ENCODE measurements around the gene PIGN. TPM values are rescaled to one million over a fixed set of nuclear protein-coding genes. Genes with fewer than 3 reads are reported as not detected.

PIGN gene, protein sequence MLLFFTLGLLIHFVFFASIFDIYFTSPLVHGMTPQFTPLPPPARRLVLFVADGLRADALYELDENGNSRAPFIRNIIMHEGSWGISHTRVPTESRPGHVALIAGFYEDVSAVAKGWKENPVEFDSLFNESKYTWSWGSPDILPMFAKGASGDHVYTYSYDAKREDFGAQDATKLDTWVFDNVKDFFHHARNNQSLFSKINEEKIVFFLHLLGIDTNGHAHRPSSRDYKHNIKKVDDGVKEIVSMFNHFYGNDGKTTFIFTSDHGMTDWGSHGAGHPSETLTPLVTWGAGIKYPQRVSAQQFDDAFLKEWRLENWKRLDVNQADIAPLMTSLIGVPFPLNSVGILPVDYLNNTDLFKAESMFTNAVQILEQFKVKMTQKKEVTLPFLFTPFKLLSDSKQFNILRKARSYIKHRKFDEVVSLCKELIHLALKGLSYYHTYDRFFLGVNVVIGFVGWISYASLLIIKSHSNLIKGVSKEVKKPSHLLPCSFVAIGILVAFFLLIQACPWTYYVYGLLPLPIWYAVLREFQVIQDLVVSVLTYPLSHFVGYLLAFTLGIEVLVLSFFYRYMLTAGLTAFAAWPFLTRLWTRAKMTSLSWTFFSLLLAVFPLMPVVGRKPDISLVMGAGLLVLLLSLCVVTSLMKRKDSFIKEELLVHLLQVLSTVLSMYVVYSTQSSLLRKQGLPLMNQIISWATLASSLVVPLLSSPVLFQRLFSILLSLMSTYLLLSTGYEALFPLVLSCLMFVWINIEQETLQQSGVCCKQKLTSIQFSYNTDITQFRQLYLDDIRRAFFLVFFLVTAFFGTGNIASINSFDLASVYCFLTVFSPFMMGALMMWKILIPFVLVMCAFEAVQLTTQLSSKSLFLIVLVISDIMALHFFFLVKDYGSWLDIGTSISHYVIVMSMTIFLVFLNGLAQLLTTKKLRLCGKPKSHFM
- 37.8 and 53.9 TPM in 2 replicates for total RNA-seq

DNA sequence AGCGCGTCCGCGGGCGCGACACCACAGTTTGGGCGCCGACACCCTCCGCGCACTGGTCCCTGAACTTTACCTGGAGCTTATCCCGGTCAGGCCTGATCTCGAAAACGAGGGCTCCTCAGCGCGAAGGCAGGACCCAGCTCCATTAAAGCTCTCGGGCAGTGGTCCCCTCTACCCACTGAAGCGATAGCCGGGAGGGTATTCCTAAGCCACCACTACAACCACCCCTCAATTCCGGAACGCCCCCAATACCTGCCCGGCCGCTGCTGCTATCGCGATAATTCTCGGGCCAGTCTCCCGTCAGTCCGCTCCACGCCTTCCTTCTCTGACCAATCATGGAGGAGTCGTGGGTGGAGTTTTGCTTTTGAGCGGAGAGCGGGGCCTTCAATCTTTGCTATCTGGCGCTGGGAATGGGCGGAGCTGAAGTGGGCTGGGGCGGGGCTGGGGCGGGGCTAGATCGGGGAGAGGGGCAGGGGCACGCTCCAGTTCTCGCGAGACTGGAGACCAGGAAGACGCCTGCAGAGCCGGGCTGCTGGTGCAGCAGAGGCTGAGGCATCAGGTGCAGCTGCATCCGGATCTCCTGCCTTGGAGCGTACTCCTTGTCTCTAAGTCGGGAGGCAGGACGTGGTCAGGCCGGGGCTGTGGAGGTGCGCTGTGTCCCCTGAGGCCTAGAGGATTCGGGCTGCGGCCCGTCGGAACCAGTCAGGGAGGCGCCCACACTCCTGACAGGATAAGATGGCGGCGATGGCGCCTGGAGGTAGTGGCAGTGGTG lies at the start of gene PIGN, which contains the start of gene RELCH:
Gene PIGN, minus strand, starts transcription at position 283 of the 769 bp plus-strand sequence. CDS start 25,703 bp downstream, outside the sequence.
Gene RELCH, plus strand, starts transcription at position 482 of the 769 bp plus-strand sequence. Its CDS starts 251 bp downstream, at position 733.
- DNase-seq (ENCODE audit: low read depth, low spot score): peak; percentile 95

DNA sequence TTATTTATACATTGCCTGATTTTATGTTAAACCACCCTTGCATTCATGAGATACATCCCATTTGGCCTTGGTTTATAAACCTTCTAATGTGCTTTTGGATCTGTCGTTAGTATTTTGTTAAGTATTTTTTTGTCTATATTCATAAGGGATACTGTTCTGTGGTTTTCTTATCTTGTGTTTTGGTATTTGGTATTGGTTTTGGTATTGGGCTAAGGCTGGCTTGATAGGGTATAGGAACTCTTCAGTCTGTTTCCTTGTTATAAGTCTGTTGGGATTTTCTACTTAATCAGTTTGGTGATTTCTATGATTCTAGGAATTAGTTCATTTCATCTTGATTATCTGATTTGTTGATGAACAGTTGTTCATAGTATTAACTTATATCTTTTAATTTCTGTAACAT lies 49.4 kb upstream of the PIGN start:
- DNase-seq (ENCODE audit: low read depth, low spot score): no peak

DNA sequence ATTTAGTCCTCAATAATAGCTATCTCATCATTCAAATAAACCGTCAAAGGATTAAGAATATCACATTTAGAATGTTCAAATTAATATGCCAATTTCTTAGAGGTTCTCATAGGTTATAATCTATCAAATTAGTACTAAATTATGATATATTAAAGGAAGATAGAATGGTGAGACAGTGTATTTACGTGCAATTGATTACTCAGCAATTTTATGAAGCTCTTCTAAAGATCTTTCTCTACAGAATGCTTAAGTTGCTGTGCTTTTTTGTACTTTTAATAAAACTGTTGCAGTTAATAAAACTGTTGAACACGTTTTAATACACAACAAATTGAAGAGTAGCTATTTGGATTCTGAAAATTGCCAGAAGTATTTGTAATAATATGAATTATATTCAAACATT lies 39.2 kb upstream of the PIGN start:
- no peak for DNase-seq (ENCODE audit: low read depth, low spot score)

DNA sequence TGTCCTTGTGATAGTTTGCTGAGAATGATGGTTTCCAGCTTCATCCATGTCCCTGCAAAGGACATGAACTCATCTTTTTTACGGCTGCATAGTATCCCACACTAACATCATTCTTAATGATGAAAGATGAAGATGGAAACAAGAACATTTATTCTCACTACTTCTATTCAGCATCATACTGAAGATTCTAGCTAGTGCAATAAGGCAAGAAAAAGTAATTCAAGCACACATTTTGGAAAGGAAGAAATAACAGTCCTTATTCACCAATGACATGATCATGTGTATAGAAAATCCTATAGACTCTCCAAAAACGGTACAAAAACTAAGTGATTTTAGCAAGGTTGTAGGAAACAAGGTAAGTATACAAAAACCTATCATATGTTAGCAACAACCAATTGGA lies 37.4 kb upstream of the PIGN start:
- DNase-seq (ENCODE audit: low read depth, low spot score): no peak

DNA sequence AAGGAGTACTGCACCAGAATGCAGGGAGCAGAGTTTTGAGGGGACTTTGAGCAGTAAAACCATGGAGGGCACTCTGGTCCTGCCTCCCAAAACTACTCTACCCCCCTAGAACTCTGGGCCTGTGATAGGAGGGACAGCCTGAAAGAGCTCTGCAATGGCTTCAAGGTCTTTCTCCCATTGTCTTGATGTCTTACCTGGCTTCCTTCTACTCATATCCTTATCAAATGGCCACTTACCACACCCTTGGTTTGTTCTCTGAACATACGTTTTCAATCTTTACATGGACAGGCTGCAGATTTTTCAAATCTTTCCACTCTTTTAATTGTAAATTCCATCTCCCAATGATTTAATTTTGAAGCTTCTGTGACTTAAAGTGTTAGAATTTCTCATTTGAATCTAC lies 27.9 kb upstream of the PIGN start:
- no peak for DNase-seq (ENCODE audit: low read depth, low spot score)

DNA sequence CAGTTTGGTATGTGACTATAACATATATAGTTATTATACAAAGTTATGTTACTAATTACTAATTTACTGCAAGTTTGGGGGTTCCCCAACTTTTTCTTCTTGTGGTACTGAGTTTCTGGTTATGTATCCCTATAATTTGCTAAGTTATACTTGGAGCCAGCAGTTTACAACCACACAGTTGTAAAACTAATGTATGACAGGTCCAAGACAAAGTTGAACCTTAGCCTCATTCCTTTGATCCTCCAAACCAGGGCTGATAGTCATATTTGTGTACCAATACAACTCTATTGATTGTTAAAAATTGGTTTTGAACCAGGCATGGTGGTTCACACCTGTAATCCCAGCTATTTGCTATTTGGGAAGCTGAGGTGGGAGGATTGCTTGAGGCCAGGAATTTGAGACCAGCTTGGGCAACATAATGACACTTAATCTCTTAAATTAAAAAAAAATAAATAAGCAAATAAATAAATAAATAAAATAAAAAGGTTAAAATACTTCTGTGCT lies 24.5 kb upstream of the PIGN start:
- no peak for DNase-seq (ENCODE audit: low read depth, low spot score)

DNA sequence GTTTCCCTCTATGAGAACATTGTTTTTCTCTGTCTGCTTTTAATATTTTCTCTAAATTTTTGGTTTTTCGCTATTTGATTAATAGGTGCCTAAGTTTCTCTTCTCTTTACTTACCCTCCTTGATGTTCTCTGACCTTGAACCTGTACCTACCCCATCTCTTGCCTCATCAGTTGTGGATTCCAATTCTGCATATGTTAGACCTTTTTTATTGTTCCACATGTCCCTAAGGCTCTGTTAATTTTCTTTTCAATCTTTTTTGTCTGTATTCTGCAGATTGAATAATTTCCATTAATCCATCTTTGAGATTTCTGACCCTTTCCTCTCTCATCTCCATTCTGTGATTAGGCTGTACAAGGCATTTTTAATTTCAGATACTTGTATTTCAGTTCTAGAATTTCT lies 23.3 kb upstream of the PIGN start:
- no peak for DNase-seq (ENCODE audit: low read depth, low spot score)

DNA sequence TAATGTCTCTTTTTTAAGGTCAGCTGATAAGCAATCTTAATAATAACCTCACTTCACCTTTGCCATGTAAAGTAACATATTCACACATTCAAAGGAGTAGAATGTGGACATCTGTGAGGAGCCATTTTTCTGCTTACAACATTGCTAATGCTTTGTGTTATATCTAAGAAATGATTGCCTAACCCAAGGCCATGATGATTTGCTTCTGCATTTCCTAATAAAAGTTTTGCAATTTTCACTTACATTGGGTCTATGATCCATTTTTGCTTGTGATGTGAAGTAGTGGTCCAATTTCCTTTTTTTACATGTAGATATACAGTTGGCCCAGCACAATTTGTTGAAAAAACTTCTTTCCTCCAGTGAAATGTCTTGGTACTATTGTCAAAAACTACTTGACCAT lies 22.2 kb upstream of the PIGN start:
- no peak for DNase-seq (ENCODE audit: low read depth, low spot score)

DNA sequence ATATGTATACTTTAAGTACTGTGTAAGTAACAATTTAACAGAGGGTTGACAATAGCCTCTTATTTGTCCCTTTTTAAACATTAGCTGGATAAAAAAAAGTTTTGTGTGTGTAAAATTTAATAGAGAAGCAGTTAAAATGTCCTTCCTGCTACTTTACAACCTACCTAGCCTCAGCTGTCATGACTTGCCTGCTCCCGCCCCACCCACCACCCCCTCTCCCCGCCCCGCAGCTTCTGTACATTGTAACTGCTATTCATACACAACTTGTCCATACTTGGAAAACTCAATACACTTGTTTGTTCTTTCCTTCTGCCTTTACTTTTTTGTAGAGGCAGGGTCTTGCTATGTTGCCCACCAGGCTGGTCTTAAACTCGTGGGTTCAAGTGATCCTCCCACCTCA lies 19.7 kb upstream of the PIGN start:
- no peak for DNase-seq (ENCODE audit: low read depth, low spot score)

DNA sequence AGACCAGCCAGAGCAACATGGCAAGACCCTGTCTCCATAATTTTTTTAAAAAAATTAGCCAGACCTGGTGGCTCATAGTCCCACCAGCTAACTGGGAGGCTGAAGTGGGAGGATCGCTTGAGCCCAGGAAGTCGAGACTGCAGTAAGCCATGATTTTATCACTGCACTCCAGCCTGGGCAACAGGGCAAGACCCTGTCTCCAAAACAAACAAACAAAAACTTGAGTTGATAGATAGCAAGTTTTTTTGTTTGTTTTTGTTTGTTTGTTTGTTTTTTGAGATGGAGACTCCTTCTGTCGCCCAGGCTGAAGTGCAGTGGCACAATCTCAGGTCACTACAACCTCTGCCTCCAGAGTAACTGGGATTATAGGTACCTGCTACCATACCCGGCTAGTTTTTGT lies 19.0 kb upstream of the PIGN start:
- DNase-seq (ENCODE audit: low read depth, low spot score): no peak

DNA sequence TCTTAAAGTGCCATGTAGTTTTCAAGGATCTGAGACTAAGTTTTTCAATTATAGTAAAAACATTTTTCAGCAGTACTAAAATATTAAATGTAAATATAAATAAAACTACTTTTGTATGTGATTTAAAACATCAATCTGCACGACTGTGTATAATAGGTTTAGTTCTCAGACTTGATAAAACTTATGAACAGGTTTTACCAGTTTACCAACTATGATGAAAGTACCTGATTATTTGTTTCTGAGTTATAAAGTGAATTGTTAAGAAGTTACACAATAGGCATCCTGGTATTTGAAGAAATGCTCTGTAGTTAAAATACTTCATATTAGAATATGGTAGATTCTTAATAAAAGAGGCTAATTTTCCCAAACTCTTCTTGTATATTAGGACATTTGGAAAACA lies 15.0 kb upstream of the PIGN start:
- no peak for DNase-seq (ENCODE audit: low read depth, low spot score)

DNA sequence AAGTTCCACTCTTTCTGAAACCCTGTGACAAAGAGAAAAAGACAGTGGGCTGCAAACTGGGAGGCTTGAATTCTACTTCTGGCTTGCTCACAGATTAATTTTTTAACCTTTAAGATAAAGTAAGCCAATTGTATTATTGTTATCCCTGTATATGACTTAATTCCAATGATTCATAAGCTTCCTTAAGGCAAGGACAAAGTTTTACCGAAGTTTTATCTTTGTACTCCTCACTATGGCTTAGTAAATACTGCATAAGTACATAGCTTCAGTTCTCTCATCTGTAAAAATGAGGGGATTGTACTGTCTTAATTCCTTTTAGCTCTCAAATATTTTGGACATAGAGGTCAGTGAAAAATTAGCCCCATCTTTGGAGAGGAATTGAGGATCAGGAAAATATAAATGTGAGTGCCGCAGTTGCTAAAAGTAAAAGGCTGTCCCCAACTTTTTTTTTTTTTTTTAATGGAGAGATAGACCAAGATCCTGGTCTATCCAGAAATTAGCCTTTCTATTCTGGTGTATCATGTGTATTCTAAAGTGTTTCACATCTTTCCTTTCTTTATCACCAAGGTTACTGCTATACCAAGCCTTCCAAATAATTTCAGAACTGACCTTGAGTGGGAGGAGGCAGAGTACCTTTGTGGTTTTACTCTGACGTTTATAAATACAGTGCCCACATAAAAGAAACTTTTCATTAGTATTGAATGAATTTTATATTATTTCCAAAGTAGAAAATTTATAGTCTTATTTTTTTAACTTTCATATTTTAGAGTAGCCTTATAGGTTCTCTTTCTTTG lies 13.5 kb upstream of the PIGN start:
- DNase-seq (ENCODE audit: low read depth, low spot score): no peak

DNA sequence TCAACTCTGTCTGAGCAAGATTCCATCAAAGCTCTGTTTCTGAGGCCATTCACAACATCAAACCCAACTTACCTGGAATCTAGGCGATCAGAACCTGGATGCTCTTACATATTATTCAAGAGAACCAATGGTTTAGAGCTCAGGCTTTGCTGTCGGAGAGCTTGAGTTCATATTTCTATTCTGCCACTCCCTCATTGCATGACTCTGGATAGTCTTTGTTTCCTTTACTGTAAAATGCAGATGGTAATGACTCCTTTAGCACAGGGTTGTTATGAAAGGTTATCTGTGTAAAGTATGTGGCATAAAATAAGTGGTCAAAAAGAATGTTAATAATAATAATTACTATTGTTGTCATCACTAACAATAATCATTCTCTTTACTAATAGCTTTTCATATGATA lies 12.8 kb upstream of the PIGN start:
- DNase-seq (ENCODE audit: low read depth, low spot score): no peak

DNA sequence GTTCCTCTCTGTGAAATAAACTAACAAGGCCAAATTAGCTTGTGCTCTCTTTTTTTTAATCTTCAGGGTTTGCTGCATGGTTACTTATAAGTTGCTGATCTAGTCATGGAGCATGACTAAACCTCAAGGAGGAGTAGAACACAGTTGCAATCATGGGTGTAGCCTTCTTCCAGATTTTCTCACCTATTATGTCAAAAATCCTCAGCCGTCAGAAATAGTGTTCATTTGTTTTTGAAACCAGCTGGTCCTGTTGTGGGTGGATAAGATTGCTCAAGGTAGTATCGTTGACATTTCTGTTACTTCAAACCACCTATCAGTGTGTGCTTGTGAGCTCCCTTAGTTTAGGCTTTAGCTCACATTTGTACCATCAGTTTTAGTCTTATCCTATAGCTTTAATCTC lies 11.4 kb upstream of the PIGN start:
- DNase-seq (ENCODE audit: low read depth, low spot score): no peak

DNA sequence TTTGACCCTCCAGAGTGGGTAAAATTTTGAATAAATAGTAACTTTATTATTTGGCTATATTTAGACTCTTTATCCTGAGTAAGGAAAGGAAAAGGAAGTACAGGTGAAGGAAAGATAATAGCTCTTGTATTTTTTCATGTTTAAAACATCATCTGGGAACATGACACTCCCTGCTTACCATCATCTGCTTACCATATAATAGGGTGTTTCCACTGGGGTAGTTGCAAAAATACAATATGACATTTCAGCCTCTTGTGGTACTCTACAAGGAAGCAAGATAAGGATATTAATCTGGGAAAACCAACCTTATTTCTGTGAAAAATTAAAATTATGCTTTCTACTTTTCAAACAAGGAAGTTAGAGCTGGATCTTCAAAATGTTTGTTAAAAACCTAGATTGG lies 10.1 kb upstream of the PIGN start:
- DNase-seq (ENCODE audit: low read depth, low spot score): no peak

DNA sequence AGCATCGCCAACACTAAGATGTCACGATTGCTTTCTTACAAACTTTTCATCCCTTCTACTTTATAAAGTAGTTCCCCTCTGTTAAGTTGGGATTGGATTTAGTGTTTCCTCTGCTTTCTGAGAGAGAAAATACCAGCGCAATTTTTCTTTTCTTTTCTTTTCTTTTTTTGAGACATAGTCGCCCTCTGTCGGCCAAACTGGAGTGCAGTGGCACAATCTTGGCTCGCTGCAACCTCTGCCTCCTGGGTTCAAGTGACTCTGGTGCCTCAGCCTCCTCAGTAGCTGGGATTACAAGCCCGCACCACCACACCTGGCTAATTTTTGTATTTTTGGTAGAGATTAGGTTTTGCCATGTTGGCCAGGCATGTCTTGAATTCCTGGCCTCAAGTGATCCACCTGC lies 9.2 kb upstream of the PIGN start:
- DNase-seq (ENCODE audit: low read depth, low spot score): no peak

DNA sequence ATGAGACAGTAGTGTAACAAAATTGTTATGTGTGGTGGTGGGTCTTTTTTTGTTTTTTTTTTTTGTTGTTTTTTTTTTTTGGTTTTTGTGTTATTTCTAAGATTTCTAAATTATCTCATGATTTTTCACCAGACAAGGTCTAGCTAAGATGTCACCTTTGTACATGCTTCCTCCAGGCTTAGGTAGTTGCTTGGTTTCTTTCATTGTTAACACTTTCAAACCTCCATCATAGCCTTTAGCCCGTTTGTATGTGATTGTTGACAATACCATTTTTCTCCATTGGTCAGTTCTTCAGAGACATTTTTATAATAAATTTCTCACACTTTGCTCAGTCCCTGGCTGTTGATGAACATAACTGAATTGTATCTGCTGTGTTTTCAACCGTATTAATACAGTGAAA lies 2.4 kb upstream of the PIGN start:
- DNase-seq (ENCODE audit: low read depth, low spot score): no peak

DNA sequence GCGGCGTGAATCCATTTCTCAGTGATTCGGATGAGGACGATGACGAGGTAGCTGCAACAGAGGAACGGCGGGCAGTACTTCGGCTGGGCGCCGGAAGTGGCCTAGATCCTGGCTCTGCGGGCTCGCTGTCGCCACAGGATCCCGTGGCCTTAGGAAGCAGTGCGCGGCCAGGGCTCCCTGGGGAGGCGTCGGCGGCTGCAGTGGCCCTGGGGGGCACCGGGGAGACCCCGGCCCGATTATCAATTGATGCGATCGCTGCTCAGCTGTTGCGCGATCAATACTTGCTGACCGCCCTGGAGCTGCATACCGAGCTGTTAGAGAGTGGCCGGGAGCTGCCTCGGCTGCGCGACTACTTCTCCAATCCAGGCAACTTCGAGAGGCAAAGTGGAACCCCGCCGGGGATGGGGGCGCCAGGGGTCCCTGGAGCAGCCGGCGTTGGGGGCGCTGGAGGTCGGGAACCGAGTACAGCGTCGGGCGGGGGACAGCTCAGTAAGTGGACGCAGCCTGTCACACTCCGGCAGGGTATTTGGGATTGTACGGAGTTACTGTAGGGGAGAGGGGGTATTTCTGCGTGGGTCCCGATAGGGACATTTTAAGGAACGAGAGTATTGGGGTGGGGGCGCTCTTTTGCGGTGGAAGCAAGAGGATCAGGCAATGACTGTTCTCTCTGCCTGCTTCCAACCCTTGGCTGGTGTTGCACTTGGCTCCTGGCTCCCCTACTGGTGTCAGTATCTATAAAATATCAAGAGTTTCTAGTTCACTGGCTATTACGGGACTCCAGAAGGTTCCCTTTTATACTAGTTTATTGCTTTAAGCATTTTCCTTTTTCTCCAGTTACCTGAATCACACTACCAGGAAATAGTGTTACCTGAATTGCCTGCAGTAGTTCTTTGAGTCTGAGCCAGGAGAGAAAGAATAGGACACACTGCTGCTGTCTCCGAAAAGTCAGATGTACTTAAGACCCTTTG lies 971 bp upstream of the PIGN start:
- DNase-seq (ENCODE audit: low read depth, low spot score): no peak

DNA sequence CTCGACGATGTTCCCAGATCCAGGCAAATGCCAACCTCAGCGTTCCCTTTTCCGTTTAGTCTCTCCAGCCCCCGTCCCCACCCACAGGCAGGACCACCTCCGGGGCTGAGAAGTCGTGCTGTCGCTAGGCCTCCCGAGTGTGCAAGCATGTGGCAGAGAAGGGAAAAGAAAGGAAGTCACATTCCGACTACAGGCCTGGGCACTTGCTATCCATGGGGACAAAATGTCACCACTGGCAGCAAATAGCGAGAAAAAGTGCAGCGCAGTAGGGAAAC lies 420 bp downstream of the PIGN start:
- DNase-seq (ENCODE audit: low read depth, low spot score): no peak
